GM18909 (cell line): Measurements from ENCODE around the gene POC1A.
"Not testable (repeated sequence)": the region's sequence is repeated elsewhere in the genome, so short reads cannot be mapped to it uniquely, and the experiment has no call there.

Experiments
- ATAC-seq: cut with Tn5 transposase; IDR thresholded peaks from one replicate; pipeline ENCODE4 v1.9.1; 2021; ENCODE audit warnings: mild to moderate bottlenecking; ENCODE audit not compliant: unreplicated experiment, poor library complexity

POC1A gene

DNA sequence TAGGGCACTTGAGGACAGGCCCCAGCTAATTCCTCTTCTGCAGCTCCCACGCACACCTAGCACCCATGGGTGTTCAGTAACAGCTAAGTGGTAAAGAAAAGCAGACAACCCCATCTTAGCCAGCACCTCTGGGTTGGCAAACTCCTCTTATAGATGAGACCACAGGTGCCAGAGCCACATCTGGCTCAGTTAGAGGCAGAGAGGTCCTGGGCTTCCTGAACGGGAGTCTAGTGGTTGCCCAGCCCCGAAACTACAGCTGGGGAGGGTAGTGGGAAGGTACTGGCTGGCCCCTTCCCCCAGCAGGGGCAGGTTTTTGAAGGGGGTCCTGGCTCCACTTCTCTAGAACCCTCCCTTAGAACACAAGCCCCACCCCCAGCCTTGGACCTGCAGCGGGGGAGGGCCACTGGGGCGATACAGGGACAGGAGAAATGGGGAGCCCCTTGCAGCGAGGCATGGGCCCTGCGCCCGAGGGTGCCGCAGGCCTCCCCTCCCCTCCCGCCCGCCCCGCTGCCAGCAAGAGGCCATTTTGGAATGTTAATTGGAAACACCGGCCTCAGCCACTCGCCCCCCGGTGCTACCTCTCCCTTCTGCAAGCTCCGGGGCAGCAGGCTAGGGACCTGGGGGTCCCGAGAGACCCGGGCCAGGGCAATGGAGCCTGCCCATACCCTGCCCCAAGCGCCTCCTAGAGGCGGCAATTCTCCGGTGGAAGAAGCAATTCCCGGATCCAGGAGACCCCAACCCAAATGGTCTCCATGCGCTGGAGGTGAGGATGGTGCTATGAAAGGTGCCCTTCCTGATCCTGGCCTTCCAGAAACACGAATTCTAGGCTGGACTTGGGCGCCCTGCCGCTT, 99.3 kb downstream of the POC1A start:
- ATAC-seq = no peak

DNA sequence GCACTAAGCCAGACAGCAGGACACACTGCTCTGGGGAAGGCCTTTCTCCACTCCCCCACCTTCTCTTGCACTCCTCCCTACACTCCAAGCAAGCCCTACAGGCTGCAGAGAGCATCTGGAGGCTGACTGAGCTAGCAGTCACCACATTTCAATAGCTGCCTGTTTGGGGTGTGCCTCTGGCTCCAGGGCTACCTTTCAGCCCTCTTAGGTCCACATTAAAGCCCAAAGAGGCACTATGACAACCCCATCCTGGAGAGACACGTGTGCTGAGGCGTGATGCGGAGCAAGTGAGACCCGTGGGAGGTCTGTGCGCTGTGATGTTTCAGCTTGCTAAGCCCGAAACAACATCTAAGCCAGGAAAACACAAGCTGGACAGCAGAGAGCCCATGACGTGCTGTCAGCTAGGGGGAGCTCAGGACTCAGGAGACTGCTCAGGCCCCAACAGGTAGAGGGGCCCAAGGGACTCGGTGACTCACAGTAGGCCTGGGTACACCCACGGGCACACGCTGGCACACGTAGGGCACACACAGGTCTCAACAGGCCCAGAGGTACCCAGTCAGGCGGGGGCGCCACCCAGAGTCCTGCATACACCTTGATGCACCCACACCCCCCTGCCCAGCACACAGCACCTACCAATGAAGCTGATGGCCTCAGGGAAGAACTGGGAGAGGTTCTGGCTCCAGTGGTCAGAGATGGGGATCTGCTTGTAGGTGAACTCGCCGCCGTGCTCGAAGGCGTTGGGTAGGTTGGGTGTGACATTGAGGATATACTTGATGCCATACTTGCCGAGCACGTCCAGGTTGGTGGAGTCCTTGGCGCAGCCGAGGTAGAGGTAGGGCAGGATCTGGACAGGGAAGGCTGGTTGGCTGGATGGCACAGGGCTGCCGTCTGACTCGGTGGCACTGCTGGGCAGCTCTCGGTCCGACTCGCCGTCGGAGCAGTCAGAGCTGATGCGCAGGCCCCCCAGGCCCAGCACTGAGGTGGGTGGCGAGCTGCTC, 100.6 kb downstream of the POC1A start:
- ATAC-seq = no peak

DNA sequence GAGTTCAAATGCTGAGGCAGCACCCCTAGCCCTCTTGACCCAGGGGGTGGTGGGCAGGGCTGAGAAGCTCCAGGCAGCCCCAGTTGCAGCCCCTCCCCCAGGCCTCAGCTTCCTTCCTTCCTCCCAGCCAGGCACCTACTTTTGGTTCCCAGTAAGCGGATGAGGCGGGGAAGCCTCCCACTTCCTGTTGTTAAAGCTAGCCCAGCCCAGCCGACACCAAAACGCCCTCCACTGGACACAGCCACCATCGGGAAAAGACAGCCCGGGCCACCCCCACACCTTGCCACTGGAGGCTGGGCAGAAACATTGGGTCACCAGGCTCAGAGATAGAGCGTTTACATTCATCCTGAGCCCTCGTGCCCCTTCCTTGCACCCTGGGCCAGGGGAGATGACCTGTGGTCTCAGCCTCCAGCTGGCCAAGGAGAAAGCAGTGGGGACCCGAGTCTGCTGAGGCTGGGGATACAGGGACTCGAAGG, 101.4 kb downstream of the POC1A start:
- ATAC-seq = no peak

DNA sequence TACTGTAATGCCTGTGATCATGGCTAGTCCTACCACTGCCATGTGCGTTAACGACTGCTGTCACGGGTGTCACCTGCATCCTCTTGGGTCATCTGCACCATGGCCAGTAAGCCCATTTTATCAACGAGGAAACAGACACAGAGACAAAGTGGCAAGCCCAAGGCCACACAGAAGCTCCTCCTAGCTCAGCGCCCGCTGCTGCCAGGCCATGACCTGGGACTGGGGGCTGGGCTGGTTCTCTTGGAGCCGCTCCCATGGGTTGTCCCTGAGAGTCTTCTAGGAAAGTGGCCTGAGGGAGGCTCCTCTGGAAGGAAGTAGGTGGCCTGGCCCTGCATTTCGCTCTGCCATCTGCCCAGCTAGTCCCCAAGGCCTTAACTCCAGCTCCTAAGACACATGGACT, 102.8 kb downstream of the POC1A start:
- ATAC-seq = no peak

DNA sequence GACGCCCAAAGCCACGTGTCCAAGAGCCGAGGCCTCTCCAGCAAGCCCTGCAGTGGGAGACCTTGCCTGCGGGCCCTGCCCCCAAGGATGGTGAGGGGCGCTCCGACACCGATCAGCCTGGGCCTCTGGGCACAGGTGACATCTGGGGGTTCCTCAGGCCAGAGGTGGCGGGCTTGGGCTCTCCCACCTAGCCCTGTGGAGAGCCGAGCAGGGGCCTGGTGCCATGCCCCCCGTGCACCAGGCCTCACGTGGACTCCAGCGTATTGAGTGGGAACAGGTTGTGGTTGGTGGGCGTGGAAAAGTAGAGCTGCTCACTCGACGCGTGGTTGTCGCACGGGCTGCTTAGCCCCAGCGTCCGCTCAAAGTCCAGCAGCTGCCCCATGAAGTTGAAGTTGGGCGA, 103.7 kb downstream of the POC1A start:
- no peak for ATAC-seq

DNA sequence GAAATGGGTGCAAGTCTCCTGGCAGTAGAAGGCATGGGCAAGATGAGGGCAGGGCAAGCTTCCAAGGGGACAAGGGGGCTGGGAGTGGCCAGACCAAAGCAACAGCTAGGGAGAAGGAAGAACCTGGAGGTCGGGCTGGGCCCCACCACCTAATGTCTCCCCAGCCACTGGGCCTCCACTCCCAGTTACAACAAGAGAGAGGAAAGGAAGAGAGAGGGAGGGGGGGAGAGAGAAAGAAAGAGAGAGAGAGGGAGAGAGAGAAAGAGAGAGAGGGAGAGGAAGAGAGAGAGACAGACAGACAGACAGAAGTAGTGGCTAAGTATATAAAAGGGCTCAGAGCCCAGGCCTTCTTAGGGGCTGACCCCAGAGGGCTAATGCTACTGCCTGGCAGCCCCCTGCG, 104.7 kb downstream of the POC1A start:
- no peak for ATAC-seq

DNA sequence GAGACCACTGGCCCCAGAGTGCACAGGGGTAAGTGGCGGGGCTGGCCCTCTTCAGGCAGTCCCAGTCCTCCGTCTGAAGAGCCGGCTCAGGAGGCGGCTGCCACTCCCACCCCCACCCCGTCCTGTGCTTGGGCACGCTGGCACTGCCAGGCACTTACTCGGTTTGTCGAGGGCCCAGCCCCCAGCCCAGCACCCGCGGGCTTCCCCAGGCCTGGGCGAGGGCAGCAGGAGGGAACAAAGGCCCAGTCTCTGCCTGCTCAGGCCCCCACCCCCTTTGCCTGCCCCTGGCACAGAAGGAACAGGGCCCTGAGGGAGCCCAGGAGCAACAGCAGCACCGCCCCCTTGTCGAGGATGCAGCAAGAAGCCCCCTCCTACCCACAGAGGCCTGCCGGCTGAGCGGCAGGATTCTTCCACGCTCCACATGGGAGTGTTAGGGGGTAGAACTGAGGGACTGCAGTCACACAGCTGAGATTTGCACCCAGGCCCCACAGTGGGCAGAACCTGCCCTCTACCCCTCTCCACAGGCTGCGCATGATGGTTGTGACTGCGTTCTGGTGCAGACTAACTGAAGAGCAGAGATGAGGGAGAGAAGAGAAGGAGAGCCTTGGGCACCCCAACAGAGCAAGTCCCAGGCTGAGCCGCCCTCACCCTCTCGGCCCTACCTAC, 106.8 kb downstream of the POC1A start:
- ATAC-seq = no peak

DNA sequence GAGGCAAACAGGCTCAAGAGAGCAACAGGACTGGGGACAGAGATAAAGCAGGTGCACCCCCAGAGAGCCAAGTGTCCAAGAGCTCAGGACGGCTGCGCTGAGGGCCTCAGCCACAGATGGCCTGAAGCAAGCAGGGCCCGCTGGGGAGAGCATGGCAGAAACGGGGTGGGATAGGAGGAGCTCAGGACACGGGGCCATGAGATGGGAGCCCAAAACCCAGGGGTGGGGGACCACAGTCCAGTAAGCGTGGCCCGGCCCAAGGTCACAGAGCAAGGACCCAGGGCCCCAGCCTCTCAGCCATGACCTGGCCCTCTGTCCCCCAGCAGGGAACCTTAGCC, 107.4 kb downstream of the POC1A start:
- no peak for ATAC-seq

DNA sequence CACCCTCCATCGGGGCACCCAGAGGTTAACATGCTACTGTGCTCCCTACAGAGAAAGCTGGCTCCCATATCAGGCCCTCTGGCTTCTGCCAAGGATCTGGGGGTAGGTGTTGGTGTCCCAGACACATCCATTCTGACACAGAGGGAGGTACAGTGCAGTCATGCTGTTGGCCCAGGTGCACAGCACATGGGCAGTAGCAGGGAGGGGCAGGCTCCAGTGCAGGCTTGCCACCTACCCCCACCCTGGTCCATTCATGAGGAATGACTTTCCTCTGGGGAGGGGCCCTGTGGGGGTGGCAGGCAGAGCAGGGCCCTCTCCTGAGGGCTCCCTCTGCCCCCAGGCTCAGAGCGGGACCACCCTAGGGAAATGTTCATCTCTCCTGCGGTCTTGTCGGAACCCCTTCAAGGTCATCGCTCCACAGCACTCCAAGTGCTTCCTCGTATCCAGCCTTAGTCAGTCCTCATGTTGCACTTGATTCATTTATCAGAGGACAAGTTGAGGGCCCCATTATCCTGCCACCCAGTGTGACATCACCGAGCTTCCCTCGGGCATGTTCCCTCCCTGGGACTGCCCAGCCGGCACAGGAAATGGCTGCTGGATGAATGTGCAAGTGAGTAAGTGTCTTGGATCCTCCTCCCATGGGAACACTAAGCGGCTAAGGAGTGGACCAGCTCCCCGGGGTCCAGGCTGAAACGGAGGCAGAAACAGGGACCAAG, 107.9 kb downstream of the POC1A start:
- no peak for ATAC-seq

DNA sequence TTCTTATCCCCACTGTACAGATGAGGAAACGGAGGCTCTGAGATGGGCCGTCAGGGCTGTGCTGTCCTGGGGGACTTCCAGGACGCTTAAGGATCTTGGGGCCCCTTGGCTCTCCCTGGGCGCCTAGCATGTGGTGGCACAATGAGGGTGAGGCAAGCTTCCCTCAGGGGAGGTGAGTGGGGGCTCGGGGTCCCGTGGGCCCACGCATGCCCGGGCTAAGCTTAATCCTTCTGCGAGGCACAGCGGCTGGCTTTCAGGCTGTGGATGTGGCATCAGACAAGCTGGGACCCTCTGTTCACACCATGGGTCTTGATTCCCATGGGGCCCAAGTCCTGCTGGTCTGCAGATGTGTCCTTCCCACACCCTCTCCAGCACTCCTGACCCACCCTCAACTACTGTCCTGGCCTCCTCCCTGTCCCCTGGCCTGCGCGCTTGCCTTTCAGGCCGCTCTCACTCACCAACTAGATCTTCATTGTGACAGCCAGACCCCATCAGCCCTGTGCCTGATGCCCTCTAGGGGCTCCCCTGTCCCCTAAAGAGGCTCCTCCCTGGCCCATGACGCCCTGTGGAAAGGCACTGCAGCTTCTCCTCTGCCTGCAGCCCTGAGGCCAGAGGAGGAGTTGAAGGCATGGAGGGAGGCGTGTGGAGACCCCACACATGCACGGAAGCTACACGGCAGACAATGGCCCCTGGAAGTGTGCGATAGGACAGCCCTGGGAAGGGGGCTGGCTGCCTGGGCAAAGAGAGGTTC, 109.2 kb downstream of the POC1A start:
- no peak for ATAC-seq

DNA sequence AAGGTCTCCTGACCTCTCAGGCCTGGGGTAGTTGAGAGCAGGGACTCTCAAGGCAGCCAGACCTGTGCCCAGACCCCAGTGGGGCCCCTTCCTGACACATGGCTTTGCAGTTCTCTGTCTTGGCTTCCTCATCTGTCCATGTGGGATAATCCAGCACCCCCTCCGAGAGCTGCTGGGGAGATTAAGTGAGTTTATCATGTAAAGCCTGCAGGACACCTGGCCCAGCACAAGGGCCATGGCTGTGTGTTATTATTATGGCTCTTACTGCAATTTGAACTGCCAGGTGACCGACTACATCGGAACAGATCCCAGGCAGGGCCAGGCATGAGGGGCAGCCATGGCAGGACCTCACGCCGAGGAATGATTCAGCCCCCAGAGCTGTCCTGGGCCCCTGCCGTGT, 110.5 kb downstream of the POC1A start:
- ATAC-seq = no peak

DNA sequence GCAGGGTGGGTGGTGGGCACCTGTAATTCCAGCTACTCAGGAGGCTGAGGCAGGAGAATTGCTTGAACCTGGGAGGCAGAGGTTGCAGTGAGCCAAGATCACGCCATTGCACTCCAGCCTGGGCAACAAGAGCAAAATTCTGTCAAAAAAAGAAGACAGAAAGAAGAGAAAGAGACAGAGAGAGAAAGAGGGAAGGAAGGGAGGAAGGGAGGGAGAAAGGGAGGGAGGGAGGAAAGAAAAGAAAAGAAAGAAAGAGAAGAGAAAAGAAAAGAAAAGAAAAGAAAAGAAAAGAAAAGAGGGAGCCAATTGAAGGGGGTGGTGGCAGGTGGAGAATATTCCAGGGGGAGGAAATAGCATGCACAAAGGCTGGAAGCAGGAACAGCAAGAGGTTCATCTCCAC, 111.2 kb downstream of the POC1A start:
- ATAC-seq = not testable (repeated sequence)

DNA sequence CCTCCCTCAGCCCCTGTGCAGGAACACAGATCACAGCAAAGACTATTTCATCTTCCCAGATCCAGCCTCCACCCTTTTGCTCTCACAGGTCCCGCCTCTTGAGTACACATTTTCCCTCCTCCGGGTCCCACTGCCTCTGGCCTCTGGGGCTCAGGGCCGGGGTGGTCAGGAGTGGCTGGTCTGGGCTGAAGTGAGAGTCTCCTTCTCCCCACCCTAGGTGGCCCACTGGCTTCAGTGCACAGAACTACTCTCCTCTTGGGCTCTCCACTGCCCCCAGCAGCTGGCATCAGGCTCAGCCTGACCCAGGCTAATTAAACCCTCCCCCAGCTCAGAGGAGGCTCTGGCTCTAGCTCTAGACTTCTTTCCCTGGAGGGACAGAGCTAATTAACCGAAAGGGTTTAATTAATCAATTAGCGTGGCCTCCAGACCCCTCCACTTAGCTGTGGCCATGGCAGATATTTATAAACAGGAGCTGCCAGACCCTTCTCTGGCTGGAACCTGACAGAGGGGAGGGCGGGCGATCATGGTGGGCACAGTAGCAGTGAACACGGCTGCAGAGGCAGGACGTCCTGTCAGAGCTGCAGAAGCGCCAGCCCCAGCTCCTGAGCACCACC, 113.0 kb downstream of the POC1A start:
- no peak for ATAC-seq

DNA sequence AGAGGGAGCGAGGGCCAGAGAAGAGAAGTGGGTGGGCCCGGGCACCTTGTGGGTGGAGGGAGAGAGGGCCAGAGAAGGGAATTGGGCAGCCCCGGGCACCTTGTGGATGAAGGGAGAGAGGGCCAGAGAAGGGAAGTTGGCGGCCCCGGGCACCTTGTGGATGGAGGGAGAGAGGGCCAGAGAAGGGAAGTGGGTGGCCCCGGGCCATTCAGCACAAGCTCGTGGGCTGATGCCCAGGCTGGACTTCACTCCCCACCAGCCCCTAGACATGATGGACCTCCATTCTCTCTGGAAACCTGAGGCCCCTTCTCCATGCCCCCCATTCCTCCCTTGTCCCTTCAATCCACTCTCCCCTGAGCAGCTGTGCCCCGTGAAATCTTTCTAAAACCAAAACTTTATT, 113.6 kb downstream of the POC1A start:
- ATAC-seq = no peak

DNA sequence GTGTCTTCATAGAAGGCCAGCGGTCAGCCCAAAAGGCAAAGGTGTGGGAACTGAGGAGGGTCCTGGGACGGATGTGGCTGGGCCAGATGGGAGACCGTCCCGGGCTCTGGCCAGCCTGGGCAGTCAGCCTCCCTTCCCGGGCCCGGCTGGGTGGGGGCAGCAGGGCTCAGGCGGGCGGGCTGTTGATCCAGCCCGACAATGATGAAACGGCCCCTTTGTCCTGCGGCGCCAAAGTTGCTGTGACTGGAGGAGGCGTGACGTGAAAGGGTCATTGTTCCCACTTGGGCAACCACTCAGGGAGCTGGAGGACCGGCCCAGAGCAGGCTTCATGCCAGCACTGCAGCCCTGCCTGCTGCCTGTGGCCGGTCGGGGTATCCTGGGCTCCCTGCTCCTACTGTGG, 114.4 kb downstream of the POC1A start:
- ATAC-seq = no peak

DNA sequence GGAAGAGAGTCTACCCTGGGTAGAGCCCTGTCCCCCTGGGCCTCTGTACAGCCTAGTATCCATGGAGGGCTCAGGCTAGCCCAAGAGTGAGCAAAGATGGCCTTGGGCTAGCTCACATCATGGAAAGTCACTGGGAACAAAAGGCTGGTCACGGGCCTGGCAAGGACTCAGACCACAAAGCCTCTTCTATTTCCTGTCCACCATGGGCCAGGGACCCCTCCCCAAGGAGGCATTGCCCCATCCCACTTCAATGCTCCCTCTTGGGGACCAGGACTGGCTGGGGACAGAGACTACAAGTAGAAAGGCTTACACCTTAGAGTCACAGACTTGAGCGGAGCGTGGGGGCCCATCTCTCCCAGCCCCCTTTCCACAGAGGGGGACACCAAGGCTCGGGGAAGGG, 114.8 kb downstream of the POC1A start:
- ATAC-seq = no peak

DNA sequence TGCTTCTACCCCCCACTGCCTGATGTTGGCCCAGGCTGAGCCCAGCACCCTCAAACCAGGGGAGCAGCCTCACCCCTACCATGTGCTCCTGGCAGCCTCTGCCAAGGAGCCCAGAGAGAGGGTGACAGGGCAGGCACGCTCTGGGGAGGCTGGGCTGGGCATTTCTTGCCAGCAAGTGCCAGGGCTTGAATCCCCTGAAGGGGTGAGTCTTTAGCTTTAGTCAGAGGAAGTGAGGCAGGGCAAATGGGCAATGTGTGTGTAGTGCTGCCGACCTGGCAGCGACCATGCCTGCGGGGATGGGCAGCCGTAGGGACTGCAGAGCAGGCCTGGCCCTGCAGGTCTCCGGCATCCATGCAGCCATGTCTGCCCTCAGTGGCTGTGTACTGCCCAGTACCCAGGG, 116.0 kb downstream of the POC1A start:
- no peak for ATAC-seq

DNA sequence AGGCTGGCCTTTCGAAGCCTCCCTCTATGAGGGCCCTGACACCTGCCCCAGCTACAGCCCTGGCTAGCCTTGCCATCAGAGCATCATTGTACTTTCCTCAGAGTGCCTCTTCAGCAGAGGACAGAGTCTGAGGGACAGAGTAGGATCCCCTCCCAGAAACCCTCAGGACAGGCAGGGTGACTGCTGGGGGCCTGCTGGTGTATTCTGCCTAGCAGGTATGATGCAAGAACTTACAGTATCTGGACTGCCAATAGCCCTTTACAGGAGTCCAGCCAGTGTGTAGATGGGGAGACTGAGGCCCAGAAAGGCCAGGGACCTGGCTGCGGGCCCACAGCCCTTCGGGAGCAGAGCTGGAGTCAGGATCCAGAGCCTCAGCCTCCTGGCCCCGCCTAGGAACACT, 116.9 kb downstream of the POC1A start:
- ATAC-seq = no peak

DNA sequence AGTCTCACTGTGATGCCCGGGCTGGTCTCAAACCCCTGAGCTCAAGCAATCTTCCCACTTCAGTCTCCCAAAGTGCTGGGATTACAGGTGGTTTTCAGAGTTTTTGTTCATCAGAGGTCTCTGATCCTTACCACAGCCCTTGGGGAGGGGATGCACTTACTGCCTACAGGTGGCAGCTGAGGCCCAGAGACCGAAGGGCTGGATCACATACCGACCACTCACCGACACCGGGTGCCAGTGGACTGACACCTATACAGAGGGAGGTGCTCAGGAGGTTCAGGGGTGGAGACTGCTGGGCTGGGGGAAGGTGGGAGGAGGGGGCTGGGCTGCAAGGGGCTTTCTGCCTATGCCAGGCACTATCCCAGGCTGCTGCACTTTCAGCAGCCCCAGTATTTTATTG, 117.4 kb downstream of the POC1A start:
- no peak for ATAC-seq
